H1 (cell line): ENCODE results near the gene GNB1L. TPM values are rescaled to one million over a fixed set of nuclear protein-coding genes. Genes with fewer than 3 reads are reported as not detected.

ENCODE experiments used
- CTCF ChIA-PET: fragments of 300-600 bp; sonication (Branson Sonifier 250); formaldehyde crosslinking; loops from one replicate; lab custom pipeline; 2021; ENCODE audit not compliant: partially characterized antibody; lab: Charles Lee
- POLR2A ChIA-PET: fragments of 300-600 bp; sonication (Branson Sonifier 250); formaldehyde crosslinking; loops from one replicate; lab custom pipeline; 2021; ENCODE audit warnings: inconsistent platforms; ENCODE audit not compliant: partially characterized antibody; lab: Charles Lee
- DNase-seq, 2 experiments: peaks; one replicate each; pipeline versions ENCODE4 v3.0.0 to v3.0.0-alpha.2; 2010 to 2022; ENCODE audit warnings: low spot score in 2 of 2, low read depth in 1 of 2, mixed read lengths in 1 of 2
- FAIRE-seq: peaks from 2 replicates; lab custom pipeline; 2011; peaks lifted over from hg19 to GRCh38; lab: Jason Lieb, UNC
- H2AFZ ChIP-seq: 2 replicates; pipeline ENCODE4 v1.8.1; 2012; ENCODE audit warnings: low read length, inconsistent platforms
- H2AK5ac ChIP-seq: 2 replicates; pipeline ENCODE4 v1.6.1; 2013; ENCODE audit warnings: low read depth, low read length
- H2BK120ac ChIP-seq: replicated peaks from 2 replicates; pipeline ENCODE3; 2013; ENCODE audit warnings: low read depth, low read length, inconsistent platforms
- H2BK12ac ChIP-seq: 2 replicates; pipeline ENCODE4 v1.6.1; 2013; ENCODE audit warnings: low read depth, low read length
- H2BK15ac ChIP-seq: 2 replicates; pipeline ENCODE4 v1.6.1; 2013; ENCODE audit warnings: low read length
- H2BK20ac ChIP-seq: 2 replicates; pipeline ENCODE4 v1.6.1; 2013; ENCODE audit warnings: low read length
- H2BK5ac ChIP-seq: 2 replicates; pipeline ENCODE4 v1.6.1; 2013; ENCODE audit warnings: low read depth, low read length
- H3K14ac ChIP-seq: 2 replicates; pipeline ENCODE4 v1.6.1; 2013; ENCODE audit warnings: inconsistent platforms; ENCODE audit not compliant: insufficient read length
- H3K18ac ChIP-seq: 2 replicates; pipeline ENCODE4 v1.6.1; 2013; ENCODE audit warnings: low read length; ENCODE audit errors: extremely low read depth
- H3K23ac ChIP-seq: 2 replicates; pipeline ENCODE4 v1.6.1; 2013; ENCODE audit warnings: inconsistent platforms; ENCODE audit not compliant: insufficient read length
- H3K23me2 ChIP-seq: 2 replicates; pipeline ENCODE4 v1.6.1; 2013; ENCODE audit warnings: low read depth, low read length
- H3K27ac ChIP-seq: 2 replicates; pipeline ENCODE4 v1.6.1; 2011; ENCODE audit warnings: low read depth, low read length, inconsistent platforms
- H3K27me3 ChIP-seq, 4 experiments: replicated peaks in 1 of 4; 1 replicate in 1 of 4; 2 replicates in 3 of 4; pipeline versions ENCODE4 v1.6.1 to v1.8.1; 2011 to 2013; ENCODE audit warnings: low read length in 3 of 4, mild to moderate bottlenecking in 3 of 4, inconsistent platforms in 2 of 4, mixed read lengths in 2 of 4, moderate library complexity in 1 of 4; ENCODE audit not compliant: control insufficient read depth in 3 of 4, insufficient read depth in 3 of 4; ENCODE audit errors: extremely low read depth in 1 of 4
- H3K36me3 ChIP-seq, 4 experiments: 2 replicates each; pipeline versions ENCODE4 v1.6.1 to v1.8.1; 2011 to 2013; ENCODE audit warnings: mild to moderate bottlenecking in 4 of 4, low read length in 3 of 4, moderate library complexity in 2 of 4, control low read depth in 1 of 4, inconsistent platforms in 1 of 4; ENCODE audit not compliant: insufficient read depth in 4 of 4, control insufficient read depth in 2 of 4
- H3K4ac ChIP-seq: replicated peaks from 2 replicates; pipeline ENCODE3; 2013; ENCODE audit warnings: low read length, low read depth, mixed read lengths, inconsistent platforms; ENCODE audit not compliant: insufficient read length
- H3K4me1 ChIP-seq, 4 experiments: replicated peaks in 1 of 4; 1 replicate in 1 of 4; 2 replicates in 3 of 4; pipeline versions ENCODE4 v1.6.1 to v1.8.1; 2011 to 2013; ENCODE audit warnings: low read length in 3 of 4, inconsistent platforms in 2 of 4, mixed read lengths in 1 of 4; ENCODE audit not compliant: insufficient read depth in 4 of 4, control insufficient read depth in 3 of 4
- H3K4me2 ChIP-seq, 2 experiments: 2 replicates each; pipeline versions ENCODE4 v1.6.1 to v1.8.1; 2011 to 2013; ENCODE audit warnings: low read depth in 2 of 2, low read length in 2 of 2, control low read depth in 1 of 2, inconsistent platforms in 1 of 2, mild to moderate bottlenecking in 1 of 2; ENCODE audit not compliant: insufficient read depth in 1 of 2
- H3K4me3 ChIP-seq, 4 experiments: fragments of 200-600, 300-600 bp in 1 of 4; sonication (generic), shearing (Covaris generic), sonication (Bioruptor Twin) in 1 of 4; 2 replicates each; pipeline versions ENCODE4 v1.5.1 to v1.8.1; 2011 to 2016; ENCODE audit warnings: low read length in 4 of 4, low read depth in 3 of 4, control low read depth in 2 of 4, inconsistent platforms in 2 of 4, mild to moderate bottlenecking in 2 of 4, mixed read lengths in 1 of 4, moderate library complexity in 1 of 4; ENCODE audit not compliant: insufficient read depth in 2 of 4; ENCODE audit errors: extremely low read depth in 1 of 4
- H3K56ac ChIP-seq: replicated peaks from 2 replicates; pipeline ENCODE3; 2013; ENCODE audit warnings: low read depth, mild to moderate bottlenecking, mixed read lengths, low read length, inconsistent platforms; ENCODE audit not compliant: insufficient read length
- H3K79me1 ChIP-seq: 2 replicates; pipeline ENCODE4 v1.6.1; 2013; ENCODE audit warnings: low read depth, low read length, control low read depth
- H3K79me2 ChIP-seq, 2 experiments: 2 replicates each; pipeline versions ENCODE4 v1.6.1 to v1.8.1; 2012 to 2013; ENCODE audit warnings: low read length in 2 of 2, mild to moderate bottlenecking in 2 of 2, inconsistent platforms in 1 of 2; ENCODE audit not compliant: insufficient read depth in 2 of 2, control insufficient read depth in 1 of 2
- H3K9ac ChIP-seq, 4 experiments: replicated peaks in 1 of 4; 1 replicate in 1 of 4; 2 replicates in 3 of 4; pipeline versions ENCODE4 v1.6.1 to v1.8.1; 2011 to 2013; ENCODE audit warnings: low read depth in 3 of 4, low read length in 3 of 4, control low read depth in 2 of 4, mild to moderate bottlenecking in 2 of 4, moderate library complexity in 2 of 4, inconsistent platforms in 1 of 4; ENCODE audit errors: extremely low read depth in 1 of 4
- H3K9me3 ChIP-seq, 2 experiments: 2 replicates each; pipeline versions ENCODE4 v1.6.1 to v1.8.1; 2012 to 2013; ENCODE audit warnings: mild to moderate bottlenecking in 2 of 2, moderate library complexity in 2 of 2, control low read depth in 1 of 2, inconsistent platforms in 1 of 2, low read depth in 1 of 2, low read length in 1 of 2, mixed read lengths in 1 of 2; ENCODE audit not compliant: insufficient read depth in 2 of 2
- H4K20me1 ChIP-seq, 2 experiments: replicated peaks in 1 of 2; 2 replicates each; pipeline versions ENCODE3 to v1.8.1; 2011 to 2013; ENCODE audit warnings: inconsistent platforms in 2 of 2, low read length in 2 of 2, mild to moderate bottlenecking in 1 of 2; ENCODE audit not compliant: insufficient read depth in 2 of 2, control insufficient read depth in 1 of 2
- H4K5ac ChIP-seq: 2 replicates; pipeline ENCODE4 v1.6.1; 2013; ENCODE audit warnings: low read length, low read depth, mixed read lengths, inconsistent platforms; ENCODE audit not compliant: insufficient read length
- H4K8ac ChIP-seq: 2 replicates; pipeline ENCODE4 v1.8.0; 2013; ENCODE audit warnings: mild to moderate bottlenecking, moderate library complexity, low read length, inconsistent platforms; ENCODE audit not compliant: insufficient read depth; ENCODE audit errors: extremely low read depth
- H4K91ac ChIP-seq: replicated peaks from 2 replicates; pipeline ENCODE3; 2013; ENCODE audit warnings: low read length, mixed read lengths, inconsistent platforms; ENCODE audit not compliant: insufficient read length
- PHF8 ChIP-seq: fragments of 200-600 bp; sonication (generic); conservative IDR thresholded peaks from 2 replicates; pipeline ENCODE4 v1.7.1; 2012; ENCODE audit warnings: low read depth, mild to moderate bottlenecking, inconsistent platforms, low read length, moderate library complexity
- RAD21 ChIP-seq, 2 experiments: IDR thresholded peaks in 1 of 2; conservative IDR thresholded peaks in 1 of 2; 2 replicates each; pipeline ENCODE4 v1.6.1; 2011; ENCODE audit warnings: low read depth in 2 of 2, low read length in 2 of 2, improper control_type of control experiment in 1 of 2, inconsistent platforms in 1 of 2, mild to moderate bottlenecking in 1 of 2, moderate library complexity in 1 of 2
- WGBS, 2 experiments: shearing (Covaris generic) in 1 of 2; methylation state at CpG; one replicate each; pipeline versions ENCODE4 v1.1.6 to v1.1.7; 2013 to 2015; ENCODE audit warnings: low lambda C conversion rate in 2 of 2, mixed read lengths in 2 of 2, inconsistent platforms in 1 of 2, low coverage in 1 of 2, missing lambda C conversion rate in 1 of 2; ENCODE audit not compliant: insufficient replicate concordance in 2 of 2, insufficient coverage in 1 of 2, insufficient read length in 1 of 2; ENCODE audit errors: extremely low coverage in 1 of 2, missing lambda C conversion rate in 1 of 2; 5-methylcytosine and 5-hydroxymethylcytosine counted together
- polyA plus RNA-seq, 7 experiments: library from polyadenylated mRNA; depleted of rRNA in 3 of 7; stranded (reverse) in 5 of 7; unstranded in 2 of 7; fragments of >200 nt in 5 of 7; fragments of 200-250 nt in 2 of 7; gene quantifications; 1 replicate in 5 of 7; 2 replicates in 1 of 7; 4 replicates in 1 of 7; pipeline versions ENCODE4 v1.2.1 to v1.2.3, GENCODE V29; 2011 to 2013; ENCODE audit warnings: missing spikeins in 2 of 7, mixed read lengths in 2 of 7
- total RNA-seq: library from RNA; stranded (reverse); fragmentation: NEBNext Ultra II Directional; extraction: Animal tissue kit (Norgen Biotek cat#: 25700); gene quantifications from 2 replicates; pipeline ENCODE4 v1.2.1, GENCODE V29; 2021
- TF ChIP-seq, protein P1 (sequence below), 3 experiments: IDR thresholded peaks; 1 replicate in 2 of 3; 2 replicates in 1 of 3; pipeline versions ENCODE4 v1.5.1 to v1.6.1; 2011; ENCODE audit warnings: low read length in 3 of 3, mild to moderate bottlenecking in 3 of 3, inconsistent platforms in 2 of 3, low read depth in 1 of 3, moderate library complexity in 1 of 3; ENCODE audit not compliant: insufficient read depth in 1 of 3; ENCODE audit errors: control extremely low read depth in 1 of 3

The GNB1L gene
- total and polyA plus RNA-seq, 2 of the 8 experiments (the other 6 are each of a cell fraction or from before 2014, with no cell fraction given) = 14.0 to 15.6 TPM

GRCh38 chr22:19820880-19821522 lies 33.7 kb downstream of the GNB1L start:
- DNase-seq (peak in 1 of 2 experiments; percentile 50), FAIRE-seq (no peak)
- Histone ChIP-seq H3K9me3 (no peaks in the 10 kb centered on the region), H3K23ac (no peak overlapping the region), H2BK15ac (no peak overlapping the region), H2AFZ (no peak overlapping the region), H2BK12ac (0 out of 2 replicates have a peak overlapping the region, but pooled peaks have one; percentile 60), H3K27ac (no peak overlapping the region; the same call in 1 of the 2 replicates), H3K36me3 (no peaks in the 10 kb centered on the region), H3K79me1 (no peaks in the 10 kb centered on the region), H3K14ac (no peak overlapping the region), H3K27me3 (peaks cover 0 to 2% (median 0%) of the 10 kb centered on the region in 4 experiments; a peak in 1 of 7 replicates), H4K5ac (no peak overlapping the region), H3K4me2 (no peak overlapping the region), H4K91ac (peak overlapping the region; percentile 74), H2BK120ac (no peak overlapping the region), H3K4ac (no peak overlapping the region), H3K23me2 (peaks cover 2% of the 10 kb centered on the region; the same call in 1 of the 2 replicates), H3K79me2 (no peaks in the 10 kb centered on the region), H2BK20ac (no peak overlapping the region), H2AK5ac (no peak overlapping the region), H4K20me1 (peaks cover 6 to 13% of the 10 kb centered on the region in 2 experiments), H3K18ac (no peak overlapping the region), H4K8ac (peak overlapping the region; percentile 57), H3K4me1 (peaks cover 0 to 10% (median 1%) of the 10 kb centered on the region in 4 experiments; a peak in 4 of 7 replicates), H2BK5ac (0 out of 2 replicates have a peak overlapping the region, but pooled peaks have one; percentile 16), H3K56ac (no peak overlapping the region), H3K4me3 (no peak overlapping the region), H3K9ac (no peak overlapping the region)
- CTCF ChIA-PET = interaction anchor here (0.7 to 4.3 kb wide), 29 partner anchors 9 to 138 kb away, joined by 3 to 18 read pairs (median 4); no protein-coding TSS in a partner anchor
- POLR2A ChIA-PET = interaction anchor here (1.0 kb wide), 1 partner anchor 22 kb away, joined by 3 read pairs; no protein-coding TSS in a partner anchor
- no peak for TF ChIP-seq PHF8
- TF ChIP-seq, protein P1, sequence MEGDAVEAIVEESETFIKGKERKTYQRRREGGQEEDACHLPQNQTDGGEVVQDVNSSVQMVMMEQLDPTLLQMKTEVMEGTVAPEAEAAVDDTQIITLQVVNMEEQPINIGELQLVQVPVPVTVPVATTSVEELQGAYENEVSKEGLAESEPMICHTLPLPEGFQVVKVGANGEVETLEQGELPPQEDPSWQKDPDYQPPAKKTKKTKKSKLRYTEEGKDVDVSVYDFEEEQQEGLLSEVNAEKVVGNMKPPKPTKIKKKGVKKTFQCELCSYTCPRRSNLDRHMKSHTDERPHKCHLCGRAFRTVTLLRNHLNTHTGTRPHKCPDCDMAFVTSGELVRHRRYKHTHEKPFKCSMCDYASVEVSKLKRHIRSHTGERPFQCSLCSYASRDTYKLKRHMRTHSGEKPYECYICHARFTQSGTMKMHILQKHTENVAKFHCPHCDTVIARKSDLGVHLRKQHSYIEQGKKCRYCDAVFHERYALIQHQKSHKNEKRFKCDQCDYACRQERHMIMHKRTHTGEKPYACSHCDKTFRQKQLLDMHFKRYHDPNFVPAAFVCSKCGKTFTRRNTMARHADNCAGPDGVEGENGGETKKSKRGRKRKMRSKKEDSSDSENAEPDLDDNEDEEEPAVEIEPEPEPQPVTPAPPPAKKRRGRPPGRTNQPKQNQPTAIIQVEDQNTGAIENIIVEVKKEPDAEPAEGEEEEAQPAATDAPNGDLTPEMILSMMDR (IDR thresholded peaks at IDR 0.05; ENCODE audit: control extremely low read depth in 1 of 3, insufficient read depth in 1 of 3, low read depth in 1 of 3, low read length in 3 of 3) = peak; percentile 47 to 59 (median 55)
- peak; percentile 43 to 53; a peak in 3 of 4 replicates for TF ChIP-seq RAD21 (IDR thresholded peaks at IDR 0.05 in 1 of 2, conservative IDR thresholded peaks at IDR 0.05 in 1 of 2; ENCODE audit: low read depth in 2 of 2, low read length in 2 of 2)
- 90% methylated on average over 16 of the region's 18 CpGs; no CpG with 5 or more reads in 1 of the 2 experiments for WGBS, 2 experiments
